Fibroblast of the aortic adventitia (primary cell): ENCODE results near the gene ASB10. TPM values are rescaled to one million over a fixed set of nuclear protein-coding genes. Genes with fewer than 3 reads are reported as not detected.

Experiments used
- DNase-seq: peaks from one replicate; pipeline ENCODE4 v3.0.0-alpha.2; 2010; ENCODE audit warnings: low read depth
- H3K4me3 ChIP-seq: 2 replicates; pipeline ENCODE4 v1.5.1; 2011; ENCODE audit warnings: low read depth, mild to moderate bottlenecking, control low read depth, low read length, moderate library complexity
- CTCF ChIP-seq: IDR thresholded peaks from 2 replicates; pipeline ENCODE4 v1.5.1; 2011; ENCODE audit warnings: mild to moderate bottlenecking, low read length, control low read depth, inconsistent platforms; ENCODE audit not compliant: insufficient read depth
- total RNA-seq: library from RNA; depleted of rRNA; stranded (reverse); fragments of >200 nt; gene quantifications from 2 replicates; pipeline ENCODE4 v1.2.3, GENCODE V29; 2012; ENCODE audit warnings: low replicate concordance

ASB10 gene
- total RNA-seq, 1 donor: not detected

- DNase-seq: no peak
- no peak for TF ChIP-seq CTCF
- no peak overlapping the region for H3K4me3 ChIP-seq
These were observed 36.7 kb upstream of the ASB10 start for GRCh38 chr7:151223728-151224127.

- no peak for DNase-seq
- TF ChIP-seq CTCF: no peak
- H3K4me3 ChIP-seq: no peak overlapping the region
These were observed 31.1 kb upstream of the ASB10 start for GRCh38 chr7:151218170-151218569.

GRCh38 chr7:151215396-151215795 lies 28.3 kb upstream of the ASB10 start:
- no peak overlapping the region for H3K4me3 ChIP-seq
- TF ChIP-seq CTCF: no peak
- no peak for DNase-seq

- DNase-seq: no peak
- no peak overlapping the region for H3K4me3 ChIP-seq
- TF ChIP-seq CTCF: no peak
These were observed 26.8 kb upstream of the ASB10 start for GRCh38 chr7:151213826-151214225.

- no peak for TF ChIP-seq CTCF
- H3K4me3 ChIP-seq: no peak overlapping the region
- DNase-seq: no peak
These were observed 25.6 kb upstream of the ASB10 start for GRCh38 chr7:151212626-151213025.

- no peak overlapping the region for H3K4me3 ChIP-seq
- no peak for TF ChIP-seq CTCF
These were observed 24.2 kb upstream of the ASB10 start for GRCh38 chr7:151211155-151211772.

More at GRCh38 chr7:151211155-151211772, 24.2 kb upstream of the ASB10 start:
- DNase-seq: no peak
